NCI-H226 (cell line): ENCODE results near the gene ATP6V0D1.
"Not testable (repeated sequence)": the region's sequence is repeated elsewhere in the genome, so short reads cannot be mapped to it uniquely, and the experiment has no call there.

ENCODE experiments used
- DNase-seq: peaks from one replicate; pipeline ENCODE4 v3.0.0-alpha.2; 2015

Gene ATP6V0D1

DNA sequence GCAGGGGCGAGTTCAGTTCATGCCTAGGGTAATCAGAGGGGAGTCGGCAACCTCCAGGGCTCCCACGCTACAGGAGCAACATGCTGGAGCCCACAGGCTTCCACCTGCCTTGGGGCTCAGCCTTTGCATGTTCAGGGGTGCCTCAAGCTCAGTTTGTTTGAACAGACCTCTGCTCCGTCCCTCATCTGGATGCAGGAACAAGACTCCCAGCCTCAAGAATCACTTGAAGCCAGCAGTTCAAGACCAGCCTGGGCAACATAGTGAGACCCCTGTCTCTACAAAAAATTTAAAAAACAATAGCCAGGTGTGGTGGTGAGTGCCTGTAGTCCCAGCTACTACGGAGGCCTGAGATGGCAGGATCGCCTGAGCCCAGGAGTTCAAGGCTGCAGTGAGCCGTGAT, 54.9 kb downstream of the ATP6V0D1 start:
- DNase-seq, result no peak

DNA sequence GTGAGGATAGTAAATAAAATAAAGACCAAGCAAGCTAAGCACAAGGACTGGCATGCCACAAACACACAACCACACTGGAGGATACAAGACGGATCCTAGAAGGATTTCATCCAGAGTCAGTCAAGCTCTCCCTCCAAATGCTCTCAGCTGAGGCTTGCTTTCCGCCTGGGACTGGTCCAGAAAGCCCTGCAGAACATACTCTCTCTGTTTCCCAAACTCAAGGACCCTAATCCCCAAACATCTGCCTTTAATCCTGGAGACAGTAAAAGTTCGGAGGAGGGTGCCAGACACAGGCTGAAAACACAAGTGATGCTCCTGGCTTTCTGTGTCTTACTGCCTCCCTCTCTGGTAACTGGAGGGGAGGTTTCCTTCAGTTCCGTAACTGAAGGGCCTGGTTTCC, 55.4 kb downstream of the ATP6V0D1 start:
- no peak for DNase-seq

DNA sequence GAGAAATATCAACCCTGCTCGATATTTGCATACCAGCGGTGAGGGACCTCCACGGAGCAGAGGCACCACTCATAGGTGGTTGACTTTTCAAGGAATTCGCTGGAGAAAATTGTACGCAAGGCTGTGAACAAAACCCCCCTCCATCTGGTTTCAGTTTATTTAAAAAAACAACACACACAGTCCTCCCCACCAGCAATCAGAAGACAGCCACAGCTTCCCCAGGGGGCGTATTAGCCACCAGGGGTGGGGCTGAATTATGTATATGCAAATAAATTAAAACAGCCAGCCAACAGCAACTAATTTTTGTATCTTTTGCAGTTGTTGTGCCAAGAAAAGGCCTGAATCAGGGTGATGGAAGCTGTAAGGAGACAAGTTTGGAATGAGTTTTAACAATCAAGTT, 55.9 kb downstream of the ATP6V0D1 start:
- DNase-seq, result no peak

DNA sequence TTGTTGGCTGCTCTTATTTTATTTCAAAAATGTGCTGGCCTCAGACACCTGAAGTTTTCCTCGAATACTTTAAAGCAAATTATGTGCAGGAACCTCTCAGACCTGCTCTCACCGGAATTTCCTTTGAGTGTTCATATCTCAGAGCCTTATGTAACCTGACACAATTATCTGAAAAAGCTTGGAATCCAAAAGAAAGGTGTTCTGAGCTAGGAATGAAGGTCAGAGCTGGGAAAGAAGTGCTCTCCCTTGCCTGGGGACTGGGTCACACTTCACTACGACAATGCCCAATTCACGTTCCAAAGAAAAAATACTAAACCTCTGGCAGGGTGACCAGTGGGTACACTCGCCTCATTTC, 56.7 kb downstream of the ATP6V0D1 start:
- DNase-seq, result no peak

DNA sequence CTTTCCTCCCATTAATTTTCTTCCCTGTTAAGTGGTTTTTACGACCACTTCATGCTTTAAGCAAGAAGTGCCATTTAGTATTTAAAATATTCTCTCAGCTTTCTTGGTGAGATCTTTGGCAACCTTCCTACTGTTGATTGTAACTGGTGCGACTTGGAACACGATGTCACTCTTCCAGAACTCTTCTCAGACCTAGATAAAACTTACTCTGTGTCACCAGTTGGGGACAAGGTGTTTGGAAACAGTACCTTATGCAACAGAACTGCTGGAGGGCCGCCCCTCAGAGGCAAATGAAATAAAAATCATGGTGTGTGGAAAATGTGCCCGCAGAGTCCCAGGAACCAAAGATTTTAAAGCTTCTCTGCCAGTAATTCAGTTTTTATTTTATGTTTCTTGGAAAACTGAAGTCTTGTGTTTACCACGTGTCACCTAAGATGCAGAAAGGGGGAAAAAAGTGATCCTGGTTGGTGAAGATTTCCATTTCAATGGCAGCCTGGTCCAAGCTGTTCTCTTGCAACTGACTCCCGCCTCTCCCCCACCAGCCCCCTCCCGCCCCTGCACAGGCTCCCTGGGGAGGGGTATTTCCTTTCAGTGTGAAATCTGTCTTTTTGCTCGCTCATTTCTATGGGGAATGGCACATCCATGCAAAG, 57.2 kb downstream of the ATP6V0D1 start:
- DNase-seq, result no peak

DNA sequence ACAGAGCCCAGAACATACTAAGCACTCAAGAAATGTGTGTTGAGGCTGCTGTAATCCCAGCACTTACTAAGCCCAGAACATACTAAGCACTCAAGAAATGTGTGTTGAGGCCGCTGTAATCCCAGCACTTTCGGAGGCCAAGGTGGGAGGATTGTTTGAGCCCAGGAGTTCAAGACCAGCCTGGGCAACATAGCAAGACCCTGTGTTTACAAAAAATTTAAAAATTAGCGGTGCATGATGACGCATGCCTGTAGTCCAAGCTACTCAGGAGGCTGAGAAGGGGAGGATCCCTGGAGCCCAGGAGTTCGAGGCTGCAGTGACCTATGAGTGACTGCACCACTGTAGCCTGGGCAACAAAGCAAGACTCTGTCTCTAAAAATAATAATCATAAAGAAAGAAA, 57.9 kb downstream of the ATP6V0D1 start:
- no peak for DNase-seq

DNA sequence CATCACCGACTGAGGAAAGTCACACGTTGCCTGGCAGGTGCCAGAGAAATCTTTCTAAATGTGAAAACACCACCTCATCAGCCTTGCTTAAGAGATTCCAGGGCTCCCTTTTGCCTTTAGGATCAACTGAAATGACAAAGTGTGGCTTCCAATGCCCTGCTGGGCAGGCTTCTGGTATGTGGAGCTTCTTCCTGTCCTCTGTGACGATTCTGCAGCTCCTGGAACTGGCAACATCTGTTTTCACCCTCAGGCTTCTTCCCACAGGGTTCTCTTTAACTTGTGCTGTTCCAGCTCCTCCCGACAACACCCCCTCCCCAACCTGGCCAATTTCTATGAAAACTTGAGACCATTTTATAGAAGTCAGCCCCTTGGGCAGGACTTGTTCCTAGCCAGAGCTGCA, 59.9 kb downstream of the ATP6V0D1 start:
- no peak for DNase-seq

DNA sequence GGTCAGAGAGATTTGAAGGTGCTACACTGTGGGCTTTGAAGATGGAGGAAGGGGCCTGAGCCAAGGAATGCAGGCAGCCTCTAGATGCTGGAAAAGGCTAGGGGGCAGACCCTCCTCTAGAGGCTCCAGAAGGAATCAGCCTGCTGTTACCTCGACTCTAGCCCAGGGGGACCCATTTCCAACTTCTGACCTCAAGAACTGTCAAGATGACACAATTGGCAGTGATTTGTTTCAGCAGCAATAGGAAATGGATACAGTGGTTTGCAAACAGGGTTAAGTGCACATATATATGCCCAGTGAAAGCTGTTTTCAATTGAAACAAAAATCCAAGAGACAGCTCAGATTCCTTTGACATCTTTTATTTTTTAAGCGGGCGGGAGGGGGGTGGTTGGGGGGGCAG, 61.0 kb downstream of the ATP6V0D1 start:
- no peak for DNase-seq

DNA sequence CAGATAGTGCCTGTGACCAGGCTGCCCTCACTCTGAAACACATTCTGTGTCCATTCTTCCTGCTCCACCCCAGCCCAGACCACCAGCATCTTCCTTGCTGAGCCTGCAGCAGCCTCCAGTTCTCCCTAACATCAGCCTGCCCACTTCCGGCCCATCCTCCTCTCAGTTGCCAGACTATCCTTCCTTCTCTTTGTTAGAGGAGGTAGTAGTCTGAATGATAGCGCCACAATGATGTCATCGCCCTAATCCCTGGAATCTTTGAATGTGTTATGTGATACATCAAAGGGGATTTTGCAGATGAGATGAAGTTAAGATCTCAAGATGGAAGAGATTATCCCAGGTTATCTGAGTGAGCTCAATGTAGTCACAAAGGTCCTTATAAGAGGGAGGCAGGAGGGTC, 61.5 kb downstream of the ATP6V0D1 start:
- no peak for DNase-seq

DNA sequence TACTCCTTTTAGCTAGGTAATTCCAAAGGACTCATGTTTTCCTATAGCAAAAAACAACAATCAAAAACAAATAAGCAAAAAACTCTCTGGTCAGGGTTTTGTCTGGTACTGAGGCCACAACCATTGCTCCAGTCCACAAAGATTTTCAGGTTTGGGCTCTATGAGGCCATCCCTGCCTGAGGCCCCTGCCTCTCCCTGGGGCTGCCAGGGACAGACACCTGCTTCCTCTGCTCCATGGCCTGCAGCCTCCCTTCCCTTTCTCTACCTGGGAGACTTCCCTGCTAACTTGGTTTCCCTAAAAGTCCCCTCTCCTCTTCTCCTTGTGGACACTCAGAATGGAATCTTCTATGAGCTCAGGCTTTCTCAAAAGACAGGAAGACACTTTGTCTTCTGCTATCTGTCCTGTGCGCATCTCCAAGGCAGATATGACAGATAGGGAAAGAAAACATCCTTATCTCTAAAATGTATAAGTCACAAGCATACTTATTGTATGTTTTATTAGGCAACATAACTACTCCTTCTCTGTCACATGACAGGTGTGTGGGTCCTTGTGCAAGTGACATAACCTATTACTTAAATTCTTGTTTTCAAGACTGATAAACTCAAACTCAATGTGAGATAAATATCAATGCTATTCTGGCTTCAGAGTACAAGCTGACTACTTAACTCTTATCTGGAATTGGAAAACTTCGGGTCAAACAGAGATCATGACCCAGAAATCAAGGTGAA, 63.5 kb downstream of the ATP6V0D1 start:
- no peak for DNase-seq

DNA sequence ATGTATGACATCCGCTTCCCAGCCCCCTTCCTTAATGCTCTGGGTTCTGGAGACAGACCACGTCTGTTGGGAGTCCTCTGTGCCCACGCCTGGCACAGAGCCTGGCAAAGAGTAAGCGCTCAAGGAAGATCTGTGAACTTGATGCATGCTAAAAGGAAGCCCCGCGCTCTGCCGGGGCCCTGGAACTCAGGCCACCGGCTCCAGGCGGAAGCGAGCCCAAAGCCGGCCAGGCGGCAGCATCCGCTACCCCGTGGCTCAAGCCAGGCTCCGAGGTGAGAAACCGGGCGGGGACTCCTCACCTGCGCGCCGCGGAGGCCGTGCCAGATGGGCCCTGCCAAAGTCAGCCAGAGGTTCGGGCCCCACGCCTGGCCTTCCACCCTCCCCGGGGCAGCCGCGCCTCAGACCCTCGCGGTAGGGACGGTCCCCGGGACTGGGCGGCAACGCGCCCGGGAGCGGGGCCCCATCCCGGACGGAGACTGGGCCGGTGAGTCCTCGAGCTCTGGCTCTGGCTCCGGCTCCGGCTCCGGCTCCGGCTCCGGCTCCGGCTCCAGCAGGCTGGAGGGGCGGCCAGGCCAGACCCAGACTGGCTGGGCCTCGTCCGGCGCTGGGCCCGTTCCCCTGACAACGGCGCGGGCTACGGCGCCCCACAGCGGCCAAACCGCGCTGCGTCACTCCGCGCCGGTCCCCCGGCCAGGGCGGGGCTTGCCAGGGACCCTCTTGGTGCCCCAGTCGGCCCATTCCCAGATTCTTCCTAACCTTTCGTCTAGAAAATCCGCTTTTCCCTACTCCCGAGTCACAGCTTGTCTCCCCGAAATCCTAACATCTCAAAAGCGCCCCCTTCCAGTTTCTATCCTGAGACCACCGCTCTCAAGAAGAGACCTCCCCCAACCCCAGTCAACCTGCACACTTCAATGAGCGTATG, 64.8 kb downstream of the ATP6V0D1 start, which contains the start of gene ZDHHC1:
TSS of gene ZDHHC1 (minus strand) at position 606 of the 922 bp plus-strand sequence. CDS start 8,702 bp downstream, outside the sequence.
- peak; percentile 44 for DNase-seq

DNA sequence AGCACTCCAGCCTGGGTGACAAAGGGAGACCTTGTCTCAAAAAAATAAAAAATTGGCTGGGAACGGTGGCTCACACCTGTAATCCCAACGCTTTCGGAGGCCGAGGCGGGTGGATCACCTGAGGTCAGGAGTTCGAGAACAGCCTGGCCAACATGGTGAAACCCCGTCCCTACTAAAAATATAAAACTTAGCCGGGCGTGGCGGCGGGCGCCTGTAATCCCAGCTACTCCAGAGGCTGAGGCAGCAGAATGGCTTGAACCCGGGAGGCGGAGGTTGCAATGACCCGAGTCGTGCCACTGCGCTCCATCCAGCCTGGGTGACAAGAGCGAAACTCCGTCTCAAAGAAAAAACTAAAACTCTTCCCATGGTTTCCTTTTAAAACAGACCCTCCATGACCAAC, 65.5 kb downstream of the ATP6V0D1 start:
- not testable (repeated sequence) for DNase-seq

DNA sequence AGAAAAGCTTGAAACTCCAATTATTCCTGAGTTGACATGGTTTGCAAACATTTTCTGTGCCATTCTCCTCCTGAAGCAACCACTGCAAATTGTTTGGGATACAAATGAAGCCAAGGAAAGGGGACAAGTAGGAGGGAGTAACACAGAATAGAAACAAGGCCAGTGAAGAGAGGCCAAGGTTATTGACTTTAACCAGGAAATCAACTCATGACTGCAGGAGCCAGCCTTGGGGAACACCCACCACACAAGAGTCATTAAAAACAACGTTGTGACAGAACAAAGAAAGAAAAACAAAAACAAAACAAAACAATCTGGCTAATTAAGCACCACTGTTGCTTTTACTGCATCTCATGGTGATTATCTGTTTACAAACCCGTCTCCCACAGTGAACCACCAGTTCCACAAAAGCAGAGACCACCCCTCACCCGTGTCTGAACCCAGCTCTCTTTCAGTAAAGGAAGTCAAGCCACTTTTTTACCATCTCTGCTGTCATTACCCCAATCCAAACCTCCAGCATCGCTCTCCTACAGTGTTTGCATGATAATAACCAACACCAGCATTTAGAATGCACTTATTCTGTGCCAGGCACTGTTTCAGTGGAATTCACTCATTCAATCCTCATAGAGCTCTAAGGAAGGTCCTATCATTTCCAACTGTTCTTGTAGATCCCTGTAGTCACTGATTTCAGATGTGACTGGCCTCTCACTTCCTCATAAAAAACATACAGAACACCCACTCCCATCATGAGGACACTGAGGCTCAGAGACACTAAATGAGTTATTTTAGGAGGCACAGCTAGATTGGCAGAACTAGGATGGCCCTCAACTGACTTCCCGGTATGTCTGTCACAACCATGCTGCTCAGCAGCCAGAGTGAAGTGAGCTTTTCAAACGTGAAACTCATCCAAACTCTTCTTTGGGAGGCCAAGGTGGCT, 66.7 kb downstream of the ATP6V0D1 start:
- no peak for DNase-seq

DNA sequence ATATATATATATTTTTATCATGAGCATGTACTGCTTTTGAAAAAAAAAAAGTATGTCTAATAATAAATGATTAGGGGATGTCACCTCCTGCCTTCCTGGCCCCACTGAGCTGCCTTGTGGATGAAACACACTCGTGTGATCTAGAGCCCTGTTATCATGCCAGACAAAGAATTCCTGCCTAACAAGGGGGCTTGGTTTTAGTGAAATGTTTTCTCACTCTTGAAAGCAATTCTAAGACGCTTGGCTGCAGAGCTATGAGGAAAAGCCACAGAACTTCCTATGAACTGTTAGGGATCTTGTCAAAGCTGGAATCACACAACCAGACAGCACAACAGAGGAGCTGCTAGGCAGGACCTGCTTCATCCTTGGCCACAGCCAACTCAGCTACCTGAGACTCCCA, 68.7 kb downstream of the ATP6V0D1 start:
- DNase-seq, result no peak

DNA sequence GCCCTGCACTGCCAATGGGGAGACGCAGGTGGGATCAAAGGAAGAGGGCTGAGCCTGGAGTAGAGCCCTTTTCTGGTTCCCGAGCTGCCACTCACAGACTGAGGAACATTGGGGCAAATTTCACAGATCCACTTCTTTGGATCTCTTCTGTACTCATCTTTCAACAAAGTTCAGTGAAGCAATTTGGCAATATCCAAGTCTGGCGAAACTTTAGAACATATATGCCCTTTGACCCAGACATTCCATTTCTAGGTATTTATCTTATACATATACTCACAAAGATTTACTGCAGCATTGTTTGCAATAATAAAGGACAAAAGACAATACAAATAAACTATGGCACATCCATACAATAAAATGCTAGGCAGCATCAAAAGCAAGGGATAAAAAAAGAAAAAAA, 69.6 kb downstream of the ATP6V0D1 start:
- DNase-seq, result no peak

DNA sequence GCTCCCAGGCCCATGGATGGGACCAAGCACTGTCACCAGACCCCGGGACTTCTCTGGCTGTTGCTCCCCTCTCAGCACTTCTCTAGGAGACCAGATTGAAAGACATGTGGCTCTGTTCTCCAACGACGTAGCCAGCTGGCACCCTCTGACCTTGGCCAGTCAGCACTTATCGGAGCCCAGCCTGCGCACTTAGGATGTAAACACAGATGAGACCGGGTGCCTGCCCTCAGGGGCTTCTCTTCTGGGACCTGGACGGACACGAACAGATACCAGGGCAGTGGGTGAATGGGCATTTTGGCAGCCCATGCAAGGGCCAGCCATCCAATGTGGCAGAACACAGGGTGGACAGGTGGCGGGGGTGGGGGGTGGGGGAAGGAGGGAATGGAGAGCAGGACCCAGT, 71.3 kb downstream of the ATP6V0D1 start:
- DNase-seq, result no peak

DNA sequence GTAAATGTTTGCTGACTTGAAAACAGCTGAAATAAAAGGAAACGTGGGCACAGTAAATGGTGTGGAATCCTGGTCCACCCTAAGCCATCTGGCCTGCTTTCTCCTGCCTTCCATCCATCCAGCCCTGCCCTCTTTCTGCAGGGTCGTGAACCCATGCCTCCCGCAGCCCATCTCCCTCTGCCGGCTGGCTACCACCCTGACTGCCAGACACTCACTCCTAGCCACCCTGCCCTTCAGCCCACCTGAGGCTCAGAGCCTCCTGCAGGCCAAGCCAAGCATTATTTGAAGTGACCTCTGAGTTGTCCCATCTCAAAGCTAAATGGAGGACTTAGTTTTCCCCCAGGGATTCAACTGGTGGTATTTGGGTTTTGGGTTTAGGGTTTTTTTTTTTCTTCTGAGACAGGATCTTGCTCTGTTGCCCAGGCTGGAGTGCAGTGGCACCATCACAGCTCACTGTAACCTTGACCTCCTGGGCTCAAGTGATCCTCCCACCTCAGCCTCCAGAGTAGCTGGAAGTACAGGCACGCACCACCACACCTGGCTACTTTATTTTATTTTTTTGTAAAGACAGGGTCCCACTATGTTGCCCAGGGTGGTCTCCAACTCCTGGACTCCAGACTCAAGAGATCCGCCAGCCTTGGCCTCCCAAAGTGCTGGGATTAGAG, 73.0 kb downstream of the ATP6V0D1 start:
- no peak for DNase-seq

DNA sequence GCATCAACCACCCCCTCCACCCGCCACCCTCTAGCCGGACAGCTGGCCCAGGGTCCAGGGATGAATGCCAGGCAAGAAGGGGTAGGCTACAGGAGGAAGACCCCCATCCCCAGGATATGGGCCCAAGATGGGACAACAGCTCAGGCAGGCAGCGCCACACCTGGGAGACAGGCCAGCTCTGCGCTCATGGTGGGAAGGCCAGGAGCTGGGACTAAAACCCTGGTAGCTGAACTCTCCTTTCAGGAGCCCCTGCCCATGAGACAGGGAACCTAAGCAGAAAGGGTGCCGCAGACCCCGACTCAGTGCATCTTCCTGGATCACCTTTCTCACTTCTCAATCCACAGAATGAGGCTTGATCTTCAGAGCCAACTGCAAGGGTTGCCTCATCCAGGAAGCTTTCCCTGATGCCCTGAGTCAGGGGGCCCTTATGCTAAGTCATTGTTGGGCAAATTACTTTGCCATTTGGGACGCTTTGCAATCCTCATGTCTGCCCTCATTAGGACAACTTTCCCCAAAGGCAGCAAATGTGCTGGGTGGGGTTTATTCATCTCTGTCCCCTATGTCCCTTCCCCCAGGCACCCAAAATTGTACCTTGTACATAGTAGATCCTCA, 73.7 kb downstream of the ATP6V0D1 start:
- DNase-seq, result no peak

DNA sequence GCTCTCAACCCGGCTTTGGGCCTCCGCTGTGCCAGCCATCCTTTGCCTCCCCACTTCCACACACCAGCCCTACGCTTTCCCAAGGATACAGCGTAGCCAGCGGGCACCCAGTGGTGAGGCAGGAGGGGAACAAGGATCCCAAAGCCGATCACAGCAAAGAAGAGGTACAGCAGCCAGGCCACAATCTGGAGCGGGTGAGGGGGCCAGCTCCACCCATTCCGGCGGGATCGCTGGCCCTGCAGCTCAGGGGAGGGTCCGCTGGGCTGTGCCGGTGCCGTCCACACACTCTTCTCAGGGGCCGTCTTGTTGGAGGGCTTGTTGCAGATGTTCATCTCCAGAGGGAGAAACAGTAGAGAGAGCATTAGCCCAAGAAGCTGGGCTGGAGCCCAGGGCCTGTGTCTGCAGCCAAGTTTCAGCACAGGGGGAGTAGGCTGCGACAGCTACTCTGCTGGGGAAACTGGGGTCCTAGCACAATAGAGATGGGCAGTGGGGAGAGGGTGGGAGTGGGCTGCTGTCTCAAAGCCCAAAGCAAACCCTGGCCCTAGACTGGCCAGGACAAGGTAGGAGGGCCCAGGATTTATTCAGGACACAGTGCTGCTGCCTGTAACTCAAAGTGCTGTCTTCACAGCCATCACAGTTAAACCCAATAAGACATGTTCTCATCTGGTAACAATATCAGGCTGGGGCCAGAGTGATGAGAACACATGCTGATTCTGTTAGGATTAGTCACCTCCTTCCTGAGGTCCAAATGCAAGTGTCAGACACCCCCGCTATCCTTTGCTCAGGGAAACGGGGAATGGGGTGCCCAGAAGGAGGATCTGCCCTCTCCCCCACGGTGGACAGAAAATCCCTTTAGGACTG, 74.6 kb downstream of the ATP6V0D1 start:
- peak; percentile 65 for DNase-seq

DNA sequence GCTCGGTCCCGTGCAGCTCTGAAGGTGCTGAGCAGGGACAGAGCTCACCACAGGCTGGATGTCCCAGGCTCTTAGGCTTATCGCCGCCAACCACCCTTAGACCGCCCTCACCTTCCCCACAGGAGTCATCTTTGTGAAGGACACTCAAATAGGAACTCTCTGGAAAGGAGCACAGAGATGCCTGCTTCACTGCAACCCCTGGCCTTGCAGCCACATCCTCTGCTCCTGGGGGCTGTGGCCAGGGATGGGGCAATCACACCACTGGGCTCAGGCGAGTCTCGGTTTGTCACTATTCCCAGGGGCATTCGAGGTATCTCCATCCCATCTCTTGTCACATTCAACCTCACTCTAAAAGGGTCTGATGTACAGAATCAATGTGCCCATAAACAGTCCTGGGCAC, 75.6 kb downstream of the ATP6V0D1 start:
- no peak for DNase-seq
